GM19438 (cell line): ENCODE results near the gene XXYLT1.
"Not testable (repeated sequence)": the region's sequence is repeated elsewhere in the genome, so short reads cannot be mapped to it uniquely, and the experiment has no call there.

ENCODE experiments used
- ATAC-seq: cut with Tn5 transposase; IDR thresholded peaks from one replicate; pipeline ENCODE4 v1.9.1; 2021; ENCODE audit warnings: low read depth; ENCODE audit not compliant: unreplicated experiment

The XXYLT1 gene

GRCh38 chr3:195187609-195188425 lies 83.1 kb downstream of the XXYLT1 start:
- ATAC-seq, result no peak

DNA sequence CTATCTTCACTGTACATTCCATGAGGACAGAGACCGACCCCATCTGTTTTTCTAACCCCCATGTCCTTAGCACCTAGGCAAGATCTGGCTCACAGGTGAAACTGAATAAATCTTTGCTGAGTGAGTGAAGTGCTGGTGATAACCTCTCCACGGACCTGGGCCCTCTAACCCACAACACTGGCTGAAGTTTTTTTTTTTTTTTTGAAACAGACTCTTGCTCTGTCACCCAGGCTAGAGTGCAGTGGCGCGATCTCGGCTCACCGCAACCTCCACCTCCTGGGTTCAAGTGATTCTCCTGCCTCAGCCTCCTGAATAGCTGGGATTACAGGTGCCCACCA lies 84.3 kb downstream of the XXYLT1 start:
- ATAC-seq, result not testable (repeated sequence)

DNA sequence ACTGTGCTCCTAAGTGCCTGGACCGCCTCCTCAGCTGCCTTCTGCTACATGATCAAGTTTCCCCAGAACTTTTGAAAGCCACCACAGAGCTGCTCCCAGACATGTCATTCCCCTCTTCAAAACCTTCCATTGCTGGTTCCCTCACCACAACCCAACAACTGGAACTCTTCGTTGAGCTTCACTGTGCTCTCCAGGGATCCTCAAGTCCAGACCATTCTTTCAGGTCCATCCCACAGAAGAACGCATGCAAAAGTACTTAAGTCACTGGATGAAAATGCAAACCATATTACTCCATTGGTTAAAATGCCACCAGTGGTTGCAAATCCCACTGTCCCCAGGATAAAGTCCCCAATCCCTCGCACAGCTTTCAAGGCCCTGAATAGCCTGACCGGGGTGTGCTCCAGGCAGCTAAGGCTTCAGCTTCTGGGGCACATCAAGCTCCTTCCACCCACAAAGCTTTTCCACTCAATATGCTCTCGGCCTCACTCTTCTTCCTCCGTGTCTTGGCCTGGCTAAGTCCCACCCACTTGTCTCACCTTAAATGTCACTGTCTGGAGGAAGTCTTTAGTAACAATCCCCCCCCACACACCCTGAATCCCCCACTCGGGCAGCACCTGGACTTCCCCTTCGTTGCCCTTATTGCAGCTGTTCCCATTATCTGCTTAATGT lies 84.8 kb downstream of the XXYLT1 start:
- ATAC-seq, result no peak

DNA sequence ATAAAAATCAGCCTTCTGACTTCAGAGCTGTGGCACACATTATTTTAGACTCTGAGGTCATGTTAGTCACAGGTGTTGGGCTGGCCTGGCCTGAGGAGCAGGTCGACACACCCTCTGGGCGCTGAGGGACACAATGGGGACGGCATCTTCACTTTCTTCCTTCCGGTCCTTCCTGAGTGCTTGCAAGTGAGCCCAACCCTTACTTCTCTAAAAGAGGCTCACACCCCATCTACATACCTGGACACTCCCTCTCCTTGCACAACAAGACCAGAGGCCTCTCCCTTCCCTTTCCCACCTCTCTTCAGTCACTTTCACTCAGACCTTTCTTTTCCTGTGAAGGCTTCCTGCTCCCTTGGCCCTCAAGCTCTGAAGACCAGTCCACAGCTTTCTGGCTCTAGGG lies 85.4 kb downstream of the XXYLT1 start:
- no peak for ATAC-seq

DNA sequence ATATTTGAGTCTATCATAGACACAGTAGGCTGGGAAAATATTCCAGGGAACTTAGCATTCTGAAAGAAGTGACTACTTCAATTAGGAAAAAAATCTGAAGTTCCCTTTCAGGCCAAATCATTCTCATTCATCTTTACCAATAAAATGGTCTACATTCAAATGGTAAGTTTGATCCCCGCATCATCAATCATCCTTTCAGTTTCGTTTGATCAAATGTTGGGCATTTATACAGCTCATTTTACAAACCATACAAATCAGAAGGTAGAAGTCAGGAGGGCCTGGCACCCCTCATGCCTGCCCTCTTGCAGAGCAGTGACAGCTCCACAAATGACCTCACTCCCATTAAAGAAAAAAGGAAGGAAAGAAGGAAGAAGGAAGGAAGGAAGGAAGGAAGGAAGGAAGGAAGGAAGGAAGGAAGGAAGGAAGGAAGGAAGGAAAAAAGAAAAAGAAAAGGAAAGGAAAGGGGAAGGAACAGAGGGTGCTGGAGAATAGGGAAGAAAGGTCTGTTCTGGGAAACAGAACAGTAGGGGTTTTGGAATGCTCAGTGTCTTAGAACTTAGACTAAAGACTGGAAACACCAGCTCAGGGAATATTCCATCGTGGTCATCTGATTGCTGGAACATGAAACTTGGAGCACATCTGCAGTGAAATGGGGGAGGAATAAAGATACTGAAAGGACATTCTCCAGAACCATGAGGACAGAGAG lies 86.1 kb downstream of the XXYLT1 start:
- no peak for ATAC-seq

GRCh38 chr3:195183071-195183776 lies 87.7 kb downstream of the XXYLT1 start:
- ATAC-seq, result no peak

DNA sequence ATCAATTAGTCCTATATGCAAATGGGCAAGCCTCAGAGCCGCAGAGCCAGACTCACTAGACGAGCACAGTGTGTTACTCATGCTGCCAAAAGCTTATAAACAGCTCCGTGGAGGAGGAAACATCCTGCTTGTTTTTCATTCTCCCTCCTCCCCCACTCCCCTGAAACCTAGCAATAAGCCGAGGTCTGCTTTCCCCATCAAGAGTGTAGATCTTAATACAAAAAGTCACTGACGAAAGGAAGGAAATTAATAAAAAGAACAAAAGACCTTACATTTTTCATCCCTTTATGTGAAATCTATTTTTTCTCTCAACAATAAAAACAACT lies 88.5 kb downstream of the XXYLT1 start:
- ATAC-seq, result no peak

GRCh38 chr3:195181741-195182469 lies 89.1 kb downstream of the XXYLT1 start:
- no peak for ATAC-seq

- no peak for ATAC-seq
Observed at GRCh38 chr3:195181113-195181498, 89.9 kb downstream of the XXYLT1 start.

DNA sequence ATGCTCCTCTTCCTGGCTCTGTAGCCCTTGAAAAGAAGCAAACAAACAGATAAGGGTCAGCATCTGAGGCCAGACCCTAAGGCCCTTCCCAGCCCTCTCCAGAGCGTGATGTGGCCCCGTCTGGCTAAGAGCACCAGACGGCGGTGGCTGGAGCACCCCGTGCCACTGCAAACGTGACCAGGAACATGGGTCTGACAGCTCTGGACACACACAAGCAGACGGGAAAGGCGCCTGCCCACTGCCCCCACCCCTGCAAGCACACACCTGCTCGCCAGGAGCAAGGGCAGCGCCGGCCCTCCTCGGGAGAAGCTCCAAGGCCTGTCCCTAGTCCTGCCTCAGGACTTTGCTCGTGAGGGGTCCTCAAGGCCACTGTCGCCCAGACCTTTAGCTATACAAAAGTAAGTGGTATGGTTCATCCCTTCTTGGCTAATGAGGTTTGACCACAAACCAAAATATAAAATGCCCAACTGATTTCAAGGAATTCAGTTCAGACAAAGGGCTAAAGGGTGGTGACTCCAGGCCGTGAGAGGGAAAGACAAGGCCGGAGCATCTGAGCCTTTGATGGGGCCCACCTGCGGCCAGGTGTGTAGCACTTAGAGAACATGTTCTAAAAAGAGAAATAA lies 90.4 kb downstream of the XXYLT1 start:
- no peak for ATAC-seq

- ATAC-seq, result no peak
Observed at GRCh38 chr3:195179776-195180489, 91.0 kb downstream of the XXYLT1 start.

DNA sequence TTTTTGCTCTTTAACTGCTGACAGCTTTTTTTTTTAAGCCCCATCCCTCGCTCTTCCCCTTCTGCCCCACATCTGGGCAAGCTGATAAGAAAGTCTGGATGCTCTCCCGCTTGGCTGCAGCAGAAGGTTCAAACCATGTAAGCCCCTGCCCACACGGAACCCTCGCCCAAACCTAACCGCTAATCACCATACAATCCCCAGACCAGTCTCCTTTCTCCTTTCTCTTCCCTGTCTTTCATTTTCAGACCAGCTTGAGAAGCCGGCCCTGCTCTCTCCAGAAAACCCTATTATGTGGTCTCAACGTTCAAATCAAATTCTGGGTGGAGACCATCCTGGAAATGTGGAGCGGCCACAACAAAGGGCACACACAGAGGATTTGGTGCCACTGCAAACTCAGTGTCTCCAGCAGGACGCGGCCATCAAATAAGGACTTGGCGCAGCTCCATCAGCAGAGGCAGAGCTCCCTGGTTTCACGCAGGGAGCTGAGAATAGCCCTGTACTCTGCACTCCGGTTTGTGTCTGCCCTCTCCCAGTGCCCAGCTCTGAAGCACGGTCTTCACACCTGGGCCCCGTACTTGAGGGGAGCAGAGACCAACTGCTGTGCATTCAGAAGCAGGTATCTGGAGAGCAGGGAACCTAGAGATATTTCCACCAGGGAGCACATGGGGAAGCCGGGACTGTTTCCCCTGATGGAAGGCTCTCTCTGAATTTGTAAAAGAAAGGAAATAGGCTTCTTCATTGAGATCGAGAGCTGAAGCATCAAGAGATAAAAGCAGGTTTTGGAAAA lies 92.6 kb downstream of the XXYLT1 start:
- ATAC-seq, result no peak

DNA sequence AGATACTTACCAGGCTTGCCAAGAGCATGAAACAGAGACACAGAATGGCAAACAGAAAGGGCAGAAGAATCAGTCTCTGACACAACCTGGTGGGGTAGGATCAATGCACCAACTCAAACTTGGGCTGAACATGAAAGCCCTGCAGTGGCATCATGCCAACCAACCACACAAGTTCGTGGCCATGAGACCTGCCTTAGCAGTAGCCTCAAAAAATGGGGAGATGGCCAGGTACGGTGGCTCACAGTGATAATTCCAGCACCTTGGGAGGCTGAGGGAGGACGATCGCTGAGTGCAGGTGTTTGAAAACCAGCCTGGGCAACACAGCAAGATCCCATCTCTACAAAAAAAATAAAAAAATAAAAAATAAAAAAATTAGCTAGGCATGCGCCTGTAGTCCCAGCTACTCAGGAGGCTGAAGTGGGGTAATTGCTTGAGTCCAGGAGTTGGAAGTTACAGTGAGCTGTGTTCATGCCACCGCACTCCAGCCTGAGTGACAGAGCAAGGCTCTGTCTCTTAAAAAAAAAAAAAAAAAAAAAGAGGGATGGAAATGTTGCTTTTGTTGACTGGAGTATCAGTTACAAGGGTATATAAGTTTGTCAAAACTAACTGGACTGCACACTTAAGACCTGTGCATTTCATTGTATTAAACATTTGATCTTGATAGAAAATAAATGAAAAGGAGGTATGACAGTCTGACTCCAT lies 93.4 kb downstream of the XXYLT1 start:
- no peak for ATAC-seq

DNA sequence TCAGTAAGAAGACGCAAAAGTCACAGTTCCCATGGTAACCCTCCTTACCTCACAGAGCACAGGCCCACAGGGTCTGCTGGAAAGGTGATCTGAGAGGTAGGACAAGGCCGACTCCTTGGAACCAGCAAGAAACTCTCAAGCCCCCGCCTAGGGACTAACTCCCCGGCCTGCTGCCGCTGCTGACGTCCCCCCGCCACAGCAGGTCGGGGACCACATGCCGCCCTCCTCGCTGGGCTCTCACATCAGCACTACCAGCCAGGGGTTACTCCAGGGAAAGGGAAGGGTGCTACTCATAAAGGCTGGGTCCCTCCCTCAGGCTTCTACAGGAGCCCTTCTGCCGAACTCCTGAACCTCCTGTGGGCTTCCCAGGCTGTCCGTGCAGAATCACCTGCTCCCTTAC lies 94.2 kb downstream of the XXYLT1 start:
- no peak for ATAC-seq

DNA sequence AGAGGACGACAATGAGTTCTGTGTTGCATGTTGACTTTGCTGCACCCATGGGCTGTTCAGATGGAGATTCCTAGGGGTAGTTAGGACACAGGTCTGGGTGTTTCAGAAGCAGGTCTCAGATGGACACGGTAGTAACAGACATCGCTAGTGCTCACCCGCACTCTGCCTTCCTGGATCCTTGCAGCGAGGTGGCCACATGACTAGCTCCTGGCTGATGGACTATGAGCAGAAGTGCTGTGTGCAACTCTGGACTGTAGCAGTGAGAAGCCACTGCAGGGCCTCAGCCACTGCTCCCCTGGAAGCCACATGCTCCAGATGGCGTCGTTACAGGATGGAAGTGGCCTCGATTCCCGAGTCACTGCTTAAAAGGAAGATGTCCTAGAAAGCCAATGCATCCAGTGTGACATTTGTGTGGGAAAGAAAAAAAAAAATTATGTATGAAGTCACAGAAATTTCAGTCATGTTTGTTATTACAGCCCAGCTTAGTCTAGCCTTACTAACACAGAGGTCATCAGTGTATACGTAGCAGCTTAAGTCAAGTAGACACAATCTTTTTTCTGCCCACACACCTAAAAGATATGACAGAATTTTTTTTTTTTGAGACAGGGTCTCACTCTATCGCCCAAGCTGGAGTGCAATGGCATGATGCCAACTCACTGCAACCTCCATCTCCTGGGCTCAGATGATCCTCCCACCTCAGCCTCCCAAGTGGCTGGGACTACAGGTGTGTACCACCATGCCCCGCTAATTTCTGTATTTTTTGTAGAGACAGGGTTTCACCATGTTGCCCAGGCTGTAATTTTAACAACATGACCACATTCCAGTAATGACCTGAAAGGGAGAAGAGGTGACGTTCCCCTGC lies 95.3 kb downstream of the XXYLT1 start:
- no peak for ATAC-seq

GRCh38 chr3:195175076-195175475 lies 95.9 kb downstream of the XXYLT1 start:
- ATAC-seq, result no peak

- no peak for ATAC-seq
Observed at GRCh38 chr3:195173657-195174056, 97.3 kb downstream of the XXYLT1 start.
